Heart right ventricle (tissue), 16 donors: ENCODE results near the gene MAN2B1. TPM values are rescaled to one million over a fixed set of nuclear protein-coding genes. Genes with fewer than 3 reads are reported as not detected.
"Not testable (repeated sequence)": the region's sequence is repeated elsewhere in the genome, so short reads cannot be mapped to it uniquely, and the experiment has no call there.

Experiments
- ATAC-seq, 8 donors: fragments of 200-7000 bp; cut with Tn5 transposase; one replicate each; pipeline ENCODE4 v1.9.1; 2020; ENCODE audit warnings: mild to moderate bottlenecking in 8 of 8, moderate library complexity in 8 of 8, moderate number of reproducible peaks in 1 of 8
- DNase-seq, 2 donors: peaks; one replicate each; pipeline ENCODE4 v3.0.0-alpha.2; 2020
- H3K27ac ChIP-seq, 10 donors: fragments of 200-600 bp; sonication (generic) in 2 of 10; one replicate each; pipeline versions ENCODE4 v1.5.0 to v1.8.0; 2020 to 2022; ENCODE audit warnings: mild to moderate bottlenecking in 3 of 10
- H3K27me3 ChIP-seq, 7 donors: fragments of 200-600 bp; one replicate each; pipeline ENCODE4 v1.8.0; 2021 to 2022; ENCODE audit warnings: mild to moderate bottlenecking in 2 of 7
- H3K36me3 ChIP-seq, 9 donors: fragments of 200-600 bp; sonication (generic) in 1 of 9; one replicate each; pipeline versions ENCODE4 v1.5.0 to v1.8.0; 2020 to 2022; ENCODE audit warnings: mild to moderate bottlenecking in 2 of 9
- H3K4me1 ChIP-seq, 9 donors: fragments of 200-600 bp; sonication (generic) in 1 of 9; one replicate each; pipeline versions ENCODE4 v1.5.0 to v1.8.0; 2020 to 2022; ENCODE audit warnings: mild to moderate bottlenecking in 4 of 9
- H3K4me3 ChIP-seq, 10 donors: fragments of 200-600 bp; sonication (generic) in 2 of 10; one replicate each; pipeline versions ENCODE4 v1.5.0 to v1.8.0; 2020 to 2022; ENCODE audit warnings: mild to moderate bottlenecking in 7 of 10, moderate library complexity in 2 of 10
- H3K9me3 ChIP-seq, 11 donors: fragments of 200-600 bp in 10 of 11; sonication (generic) in 2 of 11; one replicate each; pipeline versions ENCODE4 v1.5.0 to v1.8.0; 2013 to 2022; ENCODE audit warnings: mild to moderate bottlenecking in 2 of 11, control low read depth in 1 of 11, moderate library complexity in 1 of 11
- WGBS, 2 donors: extraction: QIAGEN DNeasy Blood & Tissue Kit; methylation state at CpG; one replicate each; pipeline ENCODE4 v1.1.7; 2013; ENCODE audit warnings: inconsistent platforms in 1 of 2; 5-methylcytosine and 5-hydroxymethylcytosine counted together
- intact Hi-C, 10 donors: fragments of 100-400 bp; cut with DNase I; formaldehyde crosslinking; loops; one replicate each; pipeline versions ENCODE4 v1.11.1 to v1.14.2; 2022
- polyA plus RNA-seq, 2 donors: library from polyadenylated mRNA; stranded (reverse); fragments of 200-250 nt; gene quantifications; one replicate each; pipeline ENCODE4 v1.2.3, GENCODE V29; 2013
- total RNA-seq, 10 donors: library from RNA; stranded (reverse); fragmentation: NEBNext Ultra II Directional in 3 of 10; extraction: Animal tissue kit (Norgen Biotek cat#: 25700) in 3 of 10; gene quantifications; one replicate each; pipeline versions ENCODE4 v1.2.1 to v1.2.4, GENCODE V29; 2021 to 2023
- TF ChIP-seq, protein P1 (sequence below), 9 donors: fragments of 200-600 bp; sonication (generic) in 2 of 9; IDR thresholded peaks; one replicate each; pipeline versions ENCODE4 v1.5.0 to v1.8.0; 2021 to 2022; ENCODE audit warnings: antibody characterized with exemption in 9 of 9, mild to moderate bottlenecking in 5 of 9, moderate library complexity in 1 of 9
- donor health status: Arrhythmogenic right ventricular cardiomyopathy.
- donor health status: ischemic (EF 13 %, LVEDD 7.1; RV severe dilation, severe dysfunction).
- donor health status: healthy with polysubstance abuse.
- donor health status: DM: no; HTN: yes; CAD: no.
- donor health status: DM: no; HTN: no; CAD: no.
- donor health status: ischemic (EF 25% LVEDD 6.9; RV normal size, moderate dysfunction).
- donor health status: ischemic (EF 25% LVEDD 5.7; RV mildly dilated, moderate dysfunction).
- donor health status: healthy.
- donor health status: DM: yes; HTN: yes; CAD: no.
- donor health status: Ischemic cardiomyopathy.
- donor health status: ischemic (EF 35%, LVEDD 5.7; RV mildly dilated, moderate dysfunction).
- donor health status: nonischemic (EF 11% LVEDD 7.7; RV severe dilation, severe dysfunction).
- donor health status: DM: yes; HTN: yes; CAD: no.
- donor health status: PGD.
- donor health status: ischemic (EF 29% LVEDD 5.4; RV normal size, mild dysfunction).
- donor health status: nonischemic (EF 23%, LVEDD 6.1; RV moderate dilation, normal function).

MAN2B1 gene
- total and polyA plus RNA-seq, 12 donors = 14.2 to 89.9 (median 25.5) TPM

DNA sequence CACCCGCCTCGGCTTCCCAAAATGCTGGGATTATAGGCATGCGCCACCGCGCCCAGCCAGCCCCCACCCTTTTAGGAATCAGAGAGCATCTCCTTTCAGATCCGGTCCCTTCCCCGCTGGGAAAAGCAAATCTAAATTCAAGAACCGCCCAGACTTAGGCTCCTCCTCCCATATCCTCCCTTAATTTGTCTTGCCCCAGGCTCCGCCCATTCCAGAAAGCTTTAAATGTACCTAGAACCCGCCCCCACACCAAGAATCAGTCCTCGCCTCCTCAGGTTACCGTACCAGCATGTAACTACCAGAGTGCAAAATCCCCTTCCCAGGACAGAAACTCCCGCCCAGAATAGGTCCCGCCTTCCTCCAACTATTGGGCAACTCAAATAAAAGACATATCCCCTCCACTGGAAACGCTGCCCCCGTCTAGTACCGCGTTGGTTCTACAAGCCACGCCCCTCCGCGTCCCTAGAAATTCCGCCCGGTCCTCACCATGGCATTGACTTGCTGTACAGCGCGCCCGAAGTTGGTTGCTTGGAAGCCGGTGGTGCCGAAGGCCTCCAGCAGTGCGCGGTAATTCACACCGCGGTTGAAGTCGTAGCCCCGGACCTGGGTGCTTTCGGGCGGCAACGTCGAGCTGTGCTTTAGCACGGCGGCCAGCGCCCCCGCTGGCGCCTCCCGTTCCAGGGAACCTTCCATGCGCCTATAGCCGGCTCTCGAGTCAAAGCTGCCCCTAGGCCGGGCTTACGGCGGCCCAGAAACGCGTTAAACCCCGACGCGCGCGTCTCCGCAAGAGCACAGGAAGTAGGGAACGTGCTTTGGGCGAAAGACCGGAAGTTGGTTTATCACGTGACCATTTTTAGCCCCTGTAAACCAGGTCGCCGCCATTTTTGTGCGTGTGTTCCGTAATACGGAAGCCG, 14.8 kb upstream of the MAN2B1 start, which contains the start of gene DHPS:
DHPS (minus strand) TSS at position 807 of the 914 bp plus-strand sequence; CDS start at position 693, 114 bp downstream.
- no peaks in the 10 kb centered on the region for H3K27me3 ChIP-seq
- H3K36me3 ChIP-seq = peaks cover 0 to 39% (median 29%) of the 10 kb centered on the region in 9 donors
- 0% methylated on average over 68 of the region's 68 CpGs for WGBS, 2 donors
- intact Hi-C loops = loop anchor here in 1 of 10 donors (5.0 kb wide), 1 partner anchor 41 kb away; the partner anchor contains the start of gene TNPO2
- peak within 1 kb of the TSS; percentile 71 to 100 (median 82) for H3K4me3 ChIP-seq
- H3K27ac ChIP-seq = peak within 1 kb of the TSS; percentile 91 to 98 (median 94)
- DNase-seq (peak; percentile 85 to 97), ATAC-seq (peak; percentile 89 to 96 (median 94))
- TF ChIP-seq, protein P1, sequence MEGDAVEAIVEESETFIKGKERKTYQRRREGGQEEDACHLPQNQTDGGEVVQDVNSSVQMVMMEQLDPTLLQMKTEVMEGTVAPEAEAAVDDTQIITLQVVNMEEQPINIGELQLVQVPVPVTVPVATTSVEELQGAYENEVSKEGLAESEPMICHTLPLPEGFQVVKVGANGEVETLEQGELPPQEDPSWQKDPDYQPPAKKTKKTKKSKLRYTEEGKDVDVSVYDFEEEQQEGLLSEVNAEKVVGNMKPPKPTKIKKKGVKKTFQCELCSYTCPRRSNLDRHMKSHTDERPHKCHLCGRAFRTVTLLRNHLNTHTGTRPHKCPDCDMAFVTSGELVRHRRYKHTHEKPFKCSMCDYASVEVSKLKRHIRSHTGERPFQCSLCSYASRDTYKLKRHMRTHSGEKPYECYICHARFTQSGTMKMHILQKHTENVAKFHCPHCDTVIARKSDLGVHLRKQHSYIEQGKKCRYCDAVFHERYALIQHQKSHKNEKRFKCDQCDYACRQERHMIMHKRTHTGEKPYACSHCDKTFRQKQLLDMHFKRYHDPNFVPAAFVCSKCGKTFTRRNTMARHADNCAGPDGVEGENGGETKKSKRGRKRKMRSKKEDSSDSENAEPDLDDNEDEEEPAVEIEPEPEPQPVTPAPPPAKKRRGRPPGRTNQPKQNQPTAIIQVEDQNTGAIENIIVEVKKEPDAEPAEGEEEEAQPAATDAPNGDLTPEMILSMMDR (IDR thresholded peaks at IDR 0.05) = no peak
- peaks cover 0 to 29% (median 13%) of the 10 kb centered on the region in 9 donors for H3K4me1 ChIP-seq
- no peaks in the 10 kb centered on the region for H3K9me3 ChIP-seq

DNA sequence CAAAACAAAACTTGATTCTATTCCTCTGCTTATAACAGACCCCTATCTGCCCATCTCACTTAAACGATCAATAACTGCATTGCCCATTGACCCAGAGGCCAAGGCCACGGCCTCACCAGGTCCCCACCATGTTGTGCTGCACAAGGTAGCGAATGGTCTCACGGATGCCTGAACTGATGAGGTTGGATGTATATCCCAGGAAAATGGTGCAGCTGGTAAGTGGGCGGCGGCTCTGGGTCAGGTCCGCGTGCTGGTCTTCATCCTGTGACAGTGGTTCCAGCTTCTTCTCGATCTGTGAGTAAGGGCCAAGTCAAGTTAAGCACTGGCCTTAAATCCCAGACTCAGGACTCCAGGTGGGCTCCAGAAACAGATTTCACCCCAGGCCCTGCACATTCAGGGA, 13.5 kb upstream of the MAN2B1 start:
- Histone ChIP-seq H3K27me3 (no peaks in the 10 kb centered on the region), H3K36me3 (peaks cover 0 to 52% (median 41%) of the 10 kb centered on the region in 9 donors), H3K4me3 (no peak overlapping the region), H3K27ac (no peak overlapping the region), H3K4me1 (peaks cover 0 to 30% (median 13%) of the 10 kb centered on the region in 9 donors), H3K9me3 (no peaks in the 10 kb centered on the region)
- 93% methylated on average over 9 of the region's 9 CpGs for WGBS, 2 donors
- TF ChIP-seq, protein P1 (IDR thresholded peaks at IDR 0.05) = no peak
- no peak for DNase-seq
- intact Hi-C loops = loop anchor here in 1 of 10 donors (5.0 kb wide), 1 partner anchor 42 kb away; the partner anchor contains the start of gene TNPO2
- ATAC-seq = no peak

DNA sequence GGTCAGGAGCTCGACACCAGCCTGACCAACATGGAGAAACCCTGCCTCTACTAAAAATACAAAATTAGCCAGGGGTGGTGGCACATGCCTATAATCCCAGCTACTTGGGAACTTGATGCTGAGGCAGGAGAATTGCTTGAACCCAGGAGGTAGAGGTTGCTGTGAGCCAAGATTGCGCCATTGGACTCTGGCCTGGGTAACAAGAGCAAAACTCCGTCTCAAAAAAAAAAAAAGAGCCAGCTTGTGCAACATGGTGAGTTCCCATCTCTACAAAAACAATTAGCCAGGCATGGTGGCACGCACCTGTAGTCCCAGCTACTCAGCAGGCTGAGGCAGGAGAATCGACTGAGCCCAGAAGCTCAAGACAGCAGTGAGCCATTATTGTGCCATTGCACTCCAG, 11.5 kb upstream of the MAN2B1 start:
- WGBS, 2 donors = 94 to 96% methylated on average over 5 of the region's 5 CpGs
- Histone ChIP-seq H3K36me3 (peaks cover 0 to 72% (median 58%) of the 10 kb centered on the region in 9 donors), H3K4me1 (peaks cover 0 to 30% (median 13%) of the 10 kb centered on the region in 9 donors)
- ATAC-seq, DNase-seq, H3K27me3 ChIP-seq, H3K27ac ChIP-seq, H3K9me3 ChIP-seq, H3K4me3 ChIP-seq: not testable (repeated sequence)
- intact Hi-C loops = loop anchor here in 5 of 10 donors (5.0 to 10.0 kb wide), 5 partner anchors 113 to 473 kb away; partner anchors contain the start of gene JUNB (in 2 of the 5)

DNA sequence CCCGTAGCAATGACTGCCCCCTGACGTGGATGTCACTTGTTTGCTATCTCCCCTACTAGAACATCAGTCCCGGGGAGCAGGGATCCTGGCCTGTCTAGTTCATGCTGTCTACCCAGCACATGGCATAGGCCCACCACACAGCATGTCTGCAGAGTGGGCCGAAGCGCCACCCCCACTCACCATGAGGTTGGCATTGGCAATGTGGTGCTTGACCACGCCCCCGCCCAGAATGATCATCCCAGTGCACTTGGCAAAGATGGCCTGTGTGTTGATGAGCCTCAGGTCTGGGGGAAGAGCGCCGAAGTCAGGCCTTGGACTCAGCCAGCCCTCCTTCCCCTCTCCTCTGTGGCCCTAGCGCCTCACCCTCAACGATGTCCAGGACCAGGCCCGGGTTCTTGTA, 10.4 kb upstream of the MAN2B1 start:
- intact Hi-C loops = loop anchor here in 6 of 10 donors (2.0 to 10.0 kb wide), 6 partner anchors 112 to 472 kb away; partner anchors contain the start of gene JUNB (in 2 of the 6)

More for the DNA sequence above, 10.4 kb upstream of the MAN2B1 start:
- 89% methylated on average over 12 of the region's 12 CpGs for WGBS, 2 donors
- DNase-seq (no peak), ATAC-seq (no peak)
- H3K36me3 ChIP-seq = peaks cover 0 to 83% (median 65%) of the 10 kb centered on the region in 9 donors
- no peak overlapping the region for H3K4me3 ChIP-seq
- H3K4me1 ChIP-seq = peaks cover 0 to 25% (median 9%) of the 10 kb centered on the region in 9 donors
- no peaks in the 10 kb centered on the region for H3K9me3 ChIP-seq
- no peaks in the 10 kb centered on the region for H3K27me3 ChIP-seq
- TF ChIP-seq, protein P1 (IDR thresholded peaks at IDR 0.05) = no peak
- H3K27ac ChIP-seq = no peak overlapping the region
